NCI-H748 treated with DMSO at 0.1 percent for 48 hours (cell line): ENCODE results near the gene PRKAG3.
A peak's percentile ranks its signal among the peaks of the same experiment; 100 is the strongest.
"Not testable (repeated sequence)": the region's sequence is repeated elsewhere in the genome, so short reads cannot be mapped to it uniquely, and the experiment has no call there.

Experiments
- DNase-seq: peaks from one replicate; lab custom pipeline; 2025; lab: John Stamatoyannopoulos, UW

The PRKAG3 gene

DNA sequence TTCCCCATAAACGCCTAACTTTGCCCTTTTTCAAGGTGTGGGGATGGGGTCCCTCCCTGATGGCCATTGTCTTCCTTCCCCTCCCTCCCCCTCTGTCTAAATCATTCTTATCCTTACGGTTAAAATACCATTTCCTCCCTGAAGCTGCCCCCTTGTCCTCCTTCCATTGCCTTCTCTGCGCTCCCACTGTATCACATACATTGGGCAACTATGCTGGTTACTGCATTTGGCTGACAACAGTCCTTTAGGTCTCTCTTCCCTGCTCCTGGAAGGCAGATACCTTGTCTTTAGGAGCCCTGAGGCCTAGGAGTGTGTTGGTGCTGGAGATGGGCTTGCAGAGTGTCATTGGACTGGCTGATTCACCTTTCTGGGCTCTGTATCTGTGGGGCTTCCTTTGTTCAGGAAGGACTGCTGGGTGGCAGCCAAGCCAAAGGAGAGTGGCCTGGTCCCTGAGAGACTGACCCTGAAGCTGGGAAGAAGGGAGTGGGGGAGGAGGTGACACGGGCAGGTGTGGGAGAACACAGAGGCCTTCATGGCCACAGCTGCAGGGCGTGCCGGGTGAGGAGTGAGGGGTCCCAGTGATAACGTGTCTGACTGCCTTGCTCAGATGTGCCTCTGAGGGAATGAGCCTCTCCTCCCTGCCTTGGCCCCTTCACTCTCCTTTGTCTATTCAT is 30.2 kb upstream of the PRKAG3 start:
- no peak for DNase-seq

DNA sequence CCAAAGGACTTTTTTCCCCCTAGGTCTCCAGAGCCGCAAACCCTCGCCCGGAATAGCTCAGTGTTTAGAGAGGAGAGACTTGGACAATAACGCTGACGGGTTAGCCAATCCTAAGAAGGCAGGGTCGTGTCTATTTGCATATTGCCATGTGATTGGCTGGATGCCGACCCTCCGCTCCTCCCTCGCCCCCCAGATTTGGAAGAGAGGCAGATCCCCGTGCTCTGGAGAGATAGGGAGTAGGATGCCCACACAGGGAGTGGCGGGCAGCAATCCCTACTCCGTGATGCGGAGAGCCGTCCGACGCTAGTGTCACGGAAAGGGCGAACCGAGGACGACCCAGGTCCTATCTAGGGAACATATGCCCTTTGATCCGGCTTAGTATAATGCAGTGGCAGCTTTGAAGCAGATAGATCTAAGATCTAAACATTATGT is 29.4 kb upstream of the PRKAG3 start:
- DNase-seq: peak; percentile 88

DNA sequence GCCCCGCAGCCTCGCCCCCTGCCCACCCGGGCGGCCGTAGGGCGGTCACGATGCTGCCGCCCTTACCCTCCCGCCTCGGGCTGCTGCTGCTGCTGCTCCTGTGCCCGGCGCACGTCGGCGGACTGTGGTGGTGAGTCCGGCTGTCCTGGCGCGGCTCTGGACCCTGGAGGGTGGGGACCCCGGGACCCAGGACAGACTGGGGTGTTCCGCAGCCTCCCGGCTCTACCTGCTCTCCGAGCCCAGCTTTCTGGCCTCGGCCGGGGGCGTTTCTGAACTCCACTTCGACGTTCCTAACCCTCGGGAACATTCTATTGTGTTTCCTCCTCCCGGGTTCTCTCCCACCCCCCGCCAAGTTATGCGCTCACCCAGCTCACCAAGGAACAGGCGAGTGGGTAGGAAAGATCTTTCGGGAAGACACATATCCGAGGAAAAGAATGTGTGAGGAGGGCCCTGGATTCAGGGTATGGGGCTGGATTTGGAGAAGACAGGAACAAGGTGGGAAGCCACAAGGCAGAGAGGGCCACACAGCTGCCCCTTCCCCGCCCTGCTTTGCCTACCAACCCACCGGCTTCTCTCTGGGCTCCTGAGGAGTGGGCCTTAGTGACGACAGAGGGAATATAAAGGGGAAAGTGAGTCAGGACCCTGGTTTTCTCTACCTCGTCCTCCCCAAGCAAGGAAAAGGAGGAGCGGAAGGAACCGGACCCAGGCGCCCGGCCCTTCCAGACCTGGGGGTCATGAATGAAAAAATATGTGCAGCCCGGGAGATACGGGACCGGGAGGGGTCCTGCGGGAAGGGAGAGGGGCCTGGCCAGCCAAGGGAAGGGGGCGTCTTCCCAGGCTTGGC is 28.6 kb upstream of the PRKAG3 start:
- no peak for DNase-seq

DNA sequence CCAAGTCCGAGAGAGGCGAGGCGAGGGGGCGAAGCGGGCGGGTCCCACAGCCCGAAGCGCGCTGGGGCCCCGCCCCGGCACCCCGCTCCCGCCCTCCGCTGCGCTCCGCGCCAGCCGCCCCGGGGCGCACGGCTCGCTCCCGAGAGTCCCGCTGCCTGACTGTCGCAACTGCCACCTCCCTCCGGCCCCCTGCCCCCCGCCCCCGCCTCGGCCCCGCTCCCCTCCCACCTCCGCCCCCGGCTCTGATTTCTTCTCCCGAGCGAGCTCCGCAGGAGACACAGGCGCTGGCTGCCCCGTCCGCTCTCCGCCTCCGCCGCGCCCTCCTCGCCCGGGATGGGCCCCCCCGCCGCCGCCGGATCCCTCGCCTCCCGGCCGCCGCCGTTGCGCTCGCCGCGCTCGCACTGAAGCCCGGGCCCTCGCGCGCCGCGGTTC is 28.0 kb upstream of the PRKAG3 start, which contains the start of gene WNT6:
WNT6 (plus strand) TSS at position 250 of the 432 bp plus-strand sequence. CDS start 233 bp downstream, outside the sequence.
- DNase-seq: no peak

DNA sequence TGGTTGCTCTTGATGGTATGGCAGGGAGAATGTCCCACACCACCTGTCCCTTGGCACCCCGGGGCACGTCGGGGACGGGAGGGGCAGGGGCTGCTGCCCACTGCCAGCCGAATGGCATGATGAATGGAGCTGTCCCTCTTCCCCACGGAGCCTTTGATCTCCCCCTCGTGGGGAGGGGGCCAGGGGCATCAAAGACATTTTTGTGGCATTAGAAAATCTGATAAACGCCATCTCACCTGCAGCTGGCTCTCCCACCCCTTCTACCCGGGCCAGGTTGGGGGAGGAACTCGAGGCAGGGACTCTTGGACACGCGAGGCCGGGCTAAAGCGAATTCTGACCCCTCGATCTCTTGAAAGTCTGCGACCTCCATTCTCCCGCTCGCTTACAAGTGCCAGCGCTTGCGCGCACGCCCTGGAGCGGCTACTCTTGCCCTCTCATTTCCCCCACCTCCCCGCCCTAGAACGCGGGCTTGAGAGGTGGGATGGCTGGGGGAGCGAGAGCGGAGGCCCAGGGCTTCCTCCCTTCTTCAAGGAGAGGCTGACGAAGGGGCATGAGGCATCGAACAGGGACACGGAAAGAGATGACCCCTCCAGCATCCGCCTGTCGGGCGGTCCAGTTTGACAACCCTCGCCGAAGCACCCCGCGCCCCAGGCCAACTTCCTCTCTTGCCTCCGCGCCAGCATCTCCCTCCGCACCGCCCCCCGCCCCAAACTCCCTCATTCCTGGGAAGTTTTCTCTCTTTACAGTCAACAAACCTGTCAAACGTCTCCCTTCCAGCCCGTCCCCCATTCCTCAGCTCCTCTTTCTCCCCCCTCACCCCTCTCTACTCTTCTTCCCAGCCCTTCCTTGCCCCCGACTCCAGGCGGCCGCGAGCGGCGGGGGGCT is 27.3 kb upstream of the PRKAG3 start:
- no peak for DNase-seq

DNA sequence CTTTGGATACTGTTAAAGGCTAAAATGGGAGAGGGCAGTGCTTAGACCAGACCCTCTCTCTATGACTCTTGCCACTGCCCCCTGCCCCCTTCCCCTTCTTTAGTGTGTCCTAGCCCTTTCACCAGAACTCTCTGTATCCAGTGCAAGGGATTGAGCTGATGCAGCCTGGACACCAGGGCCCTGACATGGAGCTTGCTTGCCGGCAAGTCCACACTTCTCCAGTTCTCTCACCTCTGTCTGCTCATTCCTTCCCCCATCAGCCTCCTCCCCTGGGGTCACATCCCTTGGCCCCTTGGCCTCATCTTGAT is 26.5 kb upstream of the PRKAG3 start:
- no peak for DNase-seq

DNA sequence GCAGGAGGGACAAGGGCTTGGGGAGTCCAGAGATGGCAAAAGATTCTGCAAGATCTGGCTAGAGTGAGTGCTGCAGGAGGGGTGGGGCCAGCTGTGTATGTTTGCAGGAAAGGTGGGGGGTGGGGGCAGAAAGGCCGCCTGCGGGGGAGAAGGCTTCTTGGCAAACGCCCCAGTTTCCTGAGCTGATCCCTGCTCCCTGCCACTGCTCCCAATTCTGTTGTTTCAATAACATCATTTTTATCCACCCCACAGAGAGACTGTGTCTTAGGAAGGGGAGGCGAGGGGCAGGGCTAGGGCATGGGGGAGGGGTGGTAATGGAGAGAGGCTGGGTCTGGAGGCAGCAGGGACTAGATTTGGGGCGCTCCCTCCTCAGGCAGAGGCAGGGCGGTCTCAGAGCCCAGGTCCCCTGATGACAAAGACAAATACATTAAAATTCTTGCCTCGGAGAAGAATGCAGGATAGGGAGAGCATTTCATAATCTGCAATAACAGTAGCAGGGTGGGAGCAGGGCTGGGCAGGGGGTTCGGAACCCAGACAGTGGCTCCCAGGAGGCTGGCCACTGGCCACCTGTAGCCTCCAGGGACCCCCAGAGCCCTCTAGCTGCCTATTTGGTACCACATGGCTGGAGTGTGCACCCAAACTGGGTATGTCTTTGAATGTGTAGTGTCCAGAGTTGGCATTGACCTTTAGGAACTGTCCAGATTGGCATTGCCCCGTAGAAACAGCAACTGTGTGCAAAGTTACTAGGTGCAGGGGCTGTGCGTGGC is 26.0 kb upstream of the PRKAG3 start:
- no peak for DNase-seq

DNA sequence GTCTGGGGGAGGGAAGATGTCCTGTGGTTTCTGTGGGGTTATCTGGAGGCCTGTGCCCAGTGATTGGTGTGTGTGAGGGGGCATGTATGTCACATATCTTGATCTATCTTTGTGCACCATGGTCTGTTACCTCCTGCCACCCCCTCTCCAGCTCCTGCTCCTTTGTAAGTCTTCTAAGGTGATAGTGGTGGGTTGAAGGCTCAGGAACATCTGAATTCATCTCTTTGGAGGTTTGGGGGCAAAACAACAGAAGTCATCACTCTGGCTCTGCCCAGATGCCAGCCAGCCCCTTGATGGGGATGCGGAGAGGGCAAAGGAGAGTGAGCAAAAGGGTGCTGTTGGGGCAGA is 25.3 kb upstream of the PRKAG3 start:
- DNase-seq: no peak

DNA sequence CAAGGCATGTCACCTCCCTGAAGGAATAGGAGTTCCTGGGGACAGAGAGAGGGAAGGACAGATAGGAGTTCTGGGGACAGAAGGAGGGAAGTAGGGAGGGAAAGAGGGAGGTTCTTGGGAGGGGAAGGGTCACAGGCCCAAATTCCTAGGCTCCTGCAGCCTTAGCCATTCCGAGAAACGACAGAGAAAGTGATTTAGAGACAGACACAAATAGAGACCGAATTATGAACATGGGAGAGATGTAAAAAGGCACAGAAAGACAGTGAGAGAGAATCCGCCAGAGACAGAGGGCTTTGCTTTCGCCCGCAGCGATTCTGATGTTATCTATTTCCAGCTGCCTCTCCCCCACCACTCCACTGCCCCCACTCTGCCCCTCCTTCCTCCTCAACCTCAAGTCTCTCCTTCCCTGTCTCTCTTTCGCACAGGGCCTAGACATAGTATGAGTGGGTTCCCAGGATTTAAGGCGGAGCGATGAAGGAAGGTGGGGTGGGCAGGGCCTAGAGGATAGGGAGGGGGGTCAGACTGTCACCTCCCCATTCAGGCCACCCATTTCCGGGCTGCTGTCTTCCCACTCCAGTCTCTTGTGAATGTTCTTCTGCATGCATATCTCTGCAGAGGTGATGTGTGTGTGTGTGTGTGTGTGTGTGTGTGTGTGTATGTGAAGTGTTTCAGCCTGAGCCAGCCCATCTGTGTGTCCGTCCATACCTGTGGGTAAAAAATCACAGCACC is 24.7 kb upstream of the PRKAG3 start:
- no peak for DNase-seq

DNA sequence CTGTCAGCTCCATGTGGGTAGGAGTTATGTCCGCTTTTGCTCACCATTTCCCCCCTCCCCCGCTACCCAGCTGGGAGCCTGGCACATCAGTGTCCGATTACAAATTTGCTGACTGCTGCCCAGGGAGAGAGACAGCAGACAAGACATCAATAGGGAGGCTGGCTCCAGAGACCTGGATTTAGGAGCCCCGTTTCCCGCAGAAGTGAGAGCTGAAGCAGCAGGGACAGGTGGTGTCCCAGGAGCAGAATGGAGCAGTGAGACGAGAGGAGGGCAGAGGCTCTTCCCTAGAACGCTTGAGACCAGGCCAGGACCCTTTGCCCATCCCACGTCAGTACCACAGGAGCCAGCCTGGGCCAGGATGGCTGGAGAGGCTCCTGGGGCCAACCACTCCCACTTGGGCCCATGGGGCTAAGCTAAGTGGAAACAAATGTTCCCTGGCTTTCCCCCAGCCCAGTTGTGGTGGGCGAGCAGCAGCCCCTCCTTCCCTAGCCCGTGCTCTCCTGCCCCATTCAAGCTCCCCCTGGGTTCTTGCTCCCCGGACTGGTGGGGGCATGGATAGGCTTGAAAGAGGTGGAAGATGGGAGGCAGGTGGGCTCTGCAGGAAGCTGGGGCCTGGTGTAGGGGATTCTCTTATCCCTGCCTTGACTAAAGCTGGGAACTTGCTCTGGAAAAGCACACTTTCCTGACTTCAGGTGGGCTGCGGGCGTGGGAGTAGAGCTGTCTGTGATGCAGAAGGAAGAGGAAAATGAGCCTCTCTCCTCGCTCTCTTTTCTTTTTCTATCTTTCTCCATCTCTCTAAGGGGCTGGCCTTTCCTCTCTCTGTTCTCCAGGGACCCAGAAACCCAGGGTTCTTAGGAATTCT is 23.9 kb upstream of the PRKAG3 start:
- DNase-seq: no peak

DNA sequence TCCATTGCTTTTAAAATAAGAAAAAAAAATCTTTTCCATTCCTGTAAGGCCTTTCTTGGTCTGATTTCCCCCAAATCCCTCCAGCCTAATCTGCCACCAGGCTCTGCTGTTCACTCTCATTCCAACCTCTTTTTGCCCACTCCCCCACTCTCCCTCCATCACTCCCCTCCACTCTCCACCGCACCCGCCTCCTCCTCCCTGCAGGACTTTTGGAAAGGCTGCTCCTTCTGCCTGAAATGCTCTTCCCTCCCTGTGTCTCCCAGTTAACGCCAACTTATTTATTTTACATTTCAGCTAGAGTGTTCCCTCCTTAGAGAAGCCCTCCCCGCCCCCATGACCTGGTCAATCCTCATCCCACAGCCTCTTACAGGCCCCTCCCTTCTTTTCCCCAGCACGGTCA is 23.3 kb upstream of the PRKAG3 start:
- DNase-seq: no peak

DNA sequence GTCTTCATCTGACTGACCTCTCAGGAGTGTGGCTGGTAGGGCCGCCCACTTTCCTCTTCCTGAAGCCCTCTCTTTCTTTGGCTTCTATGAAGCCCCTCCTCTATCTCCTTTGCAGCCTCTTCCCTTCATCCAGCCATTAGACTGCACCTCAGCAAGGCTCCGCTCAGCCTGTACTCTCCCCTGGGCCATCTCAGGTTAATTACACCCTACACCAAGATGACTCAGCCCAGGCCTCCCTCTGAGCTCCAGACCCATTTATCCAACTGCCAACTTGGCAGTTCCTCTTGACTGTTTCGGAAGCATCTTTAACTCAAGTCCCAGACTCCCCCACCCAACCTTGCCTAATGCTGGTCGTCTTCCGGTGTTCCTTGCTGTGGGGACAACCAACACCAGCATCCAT is 22.2 kb upstream of the PRKAG3 start:
- no peak for DNase-seq

DNA sequence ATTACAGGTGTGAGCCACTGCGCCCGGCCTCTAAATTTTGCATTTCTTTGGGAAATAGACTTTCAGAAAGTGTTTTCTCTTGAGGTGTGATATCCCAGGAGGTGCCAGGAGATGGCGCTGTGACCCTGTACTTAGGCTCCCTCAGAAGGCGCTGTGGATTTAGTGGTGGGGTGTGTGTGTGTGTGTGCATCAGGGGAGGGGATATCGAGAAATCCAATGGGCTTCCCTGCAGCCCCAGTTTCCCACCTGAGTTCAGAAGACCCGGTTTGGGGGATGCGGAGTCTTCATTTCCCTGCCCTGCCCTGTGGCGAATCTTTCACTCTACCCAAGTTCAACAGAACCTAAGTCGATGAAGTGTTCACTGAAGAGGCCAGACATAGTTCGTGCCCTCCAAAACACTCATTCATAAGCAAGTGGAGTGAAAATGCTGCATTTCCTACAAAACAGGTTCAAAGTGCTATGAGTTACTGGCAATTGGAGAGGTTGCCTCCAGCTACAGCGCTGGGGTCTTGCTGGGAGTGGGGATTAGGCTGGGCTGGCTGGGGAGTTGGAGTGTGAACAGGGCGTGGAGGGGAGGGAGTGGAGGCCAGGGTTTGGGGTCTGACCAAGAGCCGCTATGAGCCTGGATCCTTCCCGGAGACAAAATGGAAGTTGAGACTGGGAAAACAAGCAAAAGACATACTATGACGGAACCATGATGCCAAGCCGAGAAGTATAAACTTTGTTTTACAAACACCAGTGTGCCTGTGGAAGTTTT is 21.5 kb upstream of the PRKAG3 start:
- peak; percentile 52 for DNase-seq

DNA sequence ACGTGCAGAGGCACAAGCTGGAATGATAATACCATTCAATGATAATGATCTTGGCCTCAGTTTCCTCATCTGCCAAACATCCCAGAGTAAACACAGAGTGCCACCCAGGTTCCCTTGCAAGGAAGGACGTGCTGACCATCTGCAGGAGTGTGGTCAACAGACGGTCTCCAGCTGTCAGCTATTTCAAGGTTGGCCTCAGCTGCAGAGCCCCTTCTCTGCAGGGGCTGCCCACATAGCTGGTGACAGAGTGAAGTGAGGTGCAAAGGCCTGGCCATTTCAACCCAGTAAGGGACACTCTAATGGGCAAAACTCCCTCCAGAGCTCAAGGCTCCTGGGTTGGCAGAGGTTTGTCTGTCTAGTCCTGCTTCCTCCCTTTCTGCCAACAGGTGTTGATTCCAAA is 19.7 kb upstream of the PRKAG3 start:
- no peak for DNase-seq

DNA sequence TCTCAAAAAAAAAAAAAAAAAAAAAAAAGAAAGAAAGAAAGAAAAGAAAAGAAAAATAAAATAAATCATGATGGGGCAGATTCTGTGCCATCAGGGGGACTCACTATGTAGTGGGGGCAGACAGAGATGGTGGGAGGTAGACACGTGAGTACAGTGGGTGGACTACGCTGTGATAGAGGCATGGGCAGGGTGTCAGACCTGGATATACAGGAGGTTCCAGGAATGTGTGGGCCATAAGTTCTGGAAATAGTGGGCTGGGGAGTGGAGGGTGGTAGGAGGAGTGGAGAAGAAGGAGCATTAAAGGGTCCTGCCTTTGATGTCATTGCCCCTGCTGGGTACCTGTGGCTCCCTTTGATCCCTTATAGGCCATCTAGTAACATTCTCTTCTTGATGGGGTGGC is 19.2 kb upstream of the PRKAG3 start:
- DNase-seq: no peak

DNA sequence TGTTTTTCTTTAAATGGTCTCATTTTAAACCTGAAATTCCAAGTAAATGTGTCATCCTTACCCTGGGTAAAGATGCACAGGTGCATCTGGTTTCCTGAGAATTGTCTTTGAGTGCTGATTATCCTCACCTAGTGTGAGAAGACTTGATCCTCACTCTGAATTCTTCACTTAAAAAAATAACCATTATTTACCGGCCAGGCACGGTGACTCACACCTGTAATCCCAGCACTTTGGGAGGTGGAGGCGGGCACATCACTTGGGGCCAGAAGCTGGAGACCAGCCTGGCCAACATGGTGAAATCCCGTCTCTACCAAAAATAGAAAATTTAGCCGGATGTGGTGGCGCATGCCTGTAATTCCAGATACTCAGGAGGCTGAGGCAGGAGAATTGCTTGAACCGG is 18.1 kb upstream of the PRKAG3 start:
- no peak for DNase-seq

DNA sequence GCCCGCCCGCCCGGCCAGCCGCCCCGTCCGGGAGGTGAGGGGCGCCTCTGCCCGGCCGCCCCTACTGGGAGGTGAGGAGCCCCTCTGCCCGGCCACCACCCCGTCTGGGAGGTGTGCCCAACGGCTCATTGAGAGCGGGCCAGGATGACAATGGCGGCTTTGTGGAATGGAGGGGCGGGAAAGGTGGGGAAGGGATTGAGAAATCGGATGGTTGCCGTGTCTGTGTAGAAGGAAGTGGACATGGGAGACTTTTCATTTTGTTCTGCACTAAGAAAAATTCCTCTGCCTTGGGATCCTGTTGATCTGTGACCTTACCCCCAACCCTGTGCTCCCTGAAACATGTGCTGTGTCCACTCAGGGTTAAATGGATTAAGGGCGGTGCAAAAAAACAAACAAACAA is 15.4 kb upstream of the PRKAG3 start:
- not testable (repeated sequence) for DNase-seq

DNA sequence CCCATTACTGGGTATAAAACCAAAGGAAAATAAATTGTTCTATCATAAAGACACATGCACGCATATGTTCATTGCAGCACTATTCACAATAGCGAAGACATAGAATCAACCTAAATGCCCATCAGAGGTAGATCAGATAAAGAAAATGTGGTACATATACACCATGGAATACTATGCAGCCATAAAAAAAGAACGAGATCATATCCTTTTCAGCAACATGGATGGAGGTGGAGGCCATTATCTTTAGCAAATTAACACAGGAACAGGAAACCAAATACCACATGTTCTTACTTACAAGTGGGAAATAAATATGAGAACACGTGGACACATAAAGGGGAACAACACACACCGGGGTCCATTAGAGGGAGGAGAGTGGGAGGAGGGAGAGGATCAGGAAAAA is 12.7 kb upstream of the PRKAG3 start:
- DNase-seq: not testable (repeated sequence)

DNA sequence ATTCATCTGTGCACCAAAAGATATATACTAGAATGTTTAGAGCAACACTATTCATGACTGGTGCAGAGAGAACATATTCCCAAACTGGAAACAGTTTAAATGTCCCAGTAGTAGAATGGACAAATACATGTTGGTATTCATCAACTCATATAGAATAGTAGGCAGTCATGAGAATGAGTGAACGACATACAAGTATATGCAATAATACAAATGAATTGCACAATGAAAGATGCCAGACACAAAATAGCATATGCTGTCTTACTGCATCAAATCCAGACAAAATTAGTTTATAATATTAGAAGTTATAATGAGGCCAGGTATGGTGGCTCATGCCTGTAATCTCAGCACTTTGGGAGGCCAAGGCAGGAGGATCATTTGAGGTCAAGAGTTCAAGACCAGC is 8.3 kb upstream of the PRKAG3 start:
- no peak for DNase-seq

DNA sequence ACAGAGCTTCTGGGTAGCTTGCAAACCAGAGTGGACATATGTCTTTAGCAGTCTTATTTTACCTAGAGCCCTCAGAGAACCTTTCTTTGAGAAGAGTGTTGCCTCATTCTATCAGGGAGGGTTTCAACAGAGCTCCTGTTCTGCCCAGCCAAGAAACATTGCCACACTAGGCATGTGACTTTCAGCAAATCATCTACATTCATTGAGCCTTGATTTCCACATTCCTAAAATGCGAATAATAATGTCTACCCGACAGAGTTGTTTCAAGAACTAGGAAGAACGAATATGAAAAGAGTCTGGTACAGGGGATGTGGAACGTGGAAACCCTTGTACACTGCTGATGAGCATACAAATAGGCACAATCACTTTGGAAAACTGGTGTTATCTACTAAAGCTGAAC is 7.8 kb upstream of the PRKAG3 start:
- DNase-seq: no peak
